ENCODE measurements around the gene CSF3. TPM values are rescaled to one million over a fixed set of nuclear protein-coding genes. Genes with fewer than 3 reads are reported as not detected.

Gene CSF3
- total RNA-seq, 1 donor from 2014 or later = not detected

DNA sequence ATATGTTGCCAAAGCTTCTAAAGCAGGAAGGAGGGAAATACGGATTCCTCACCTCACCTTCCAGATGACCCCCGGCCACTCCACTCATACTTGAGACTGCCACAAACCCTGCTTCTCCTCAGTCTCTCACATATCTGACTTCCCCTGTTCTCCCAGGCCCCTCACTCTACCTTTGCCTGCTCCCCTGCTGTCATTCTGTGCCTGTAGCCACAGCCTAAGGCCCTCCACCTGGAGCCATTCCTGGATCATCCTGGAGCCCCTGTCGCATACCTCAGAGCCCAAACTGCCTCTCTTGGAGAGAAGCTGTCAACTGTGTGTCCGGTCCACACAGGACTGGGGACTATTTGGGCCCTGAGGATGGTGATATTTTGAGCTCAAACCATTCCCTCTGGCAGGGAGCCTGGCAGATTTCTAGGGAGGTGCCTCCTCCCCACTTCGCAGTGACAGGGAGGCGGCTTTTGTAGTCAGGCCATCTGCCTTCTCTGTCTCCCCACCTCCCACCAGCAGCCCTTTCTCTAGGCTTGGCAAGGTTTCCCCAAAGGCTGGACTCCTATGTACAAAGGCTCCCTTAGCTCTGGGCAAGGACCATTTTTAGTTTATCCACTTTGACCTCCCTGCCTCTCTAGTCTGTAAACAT lies 41.3 kb downstream of the CSF3 start:
- FAIRE-seq (no peak), DNase-seq (ENCODE audit: low read depth) (no peak)
- peaks cover 2% of the 10 kb centered on the region for H3K4me1 Mint-ChIP-seq (ENCODE audit: low read depth, unreplicated experiment)
- peaks cover 3% of the 10 kb centered on the region for H3K9me3 Mint-ChIP-seq (ENCODE audit: unreplicated experiment)
- Histone ChIP-seq H2AFZ (ENCODE audit: low read depth, low read length) (no peak overlapping the region), H3K9me3 (ENCODE audit: insufficient read depth, low read depth, low read length) (no peaks in the 10 kb centered on the region), H3K4me1 (ENCODE audit: insufficient read depth, low read length) (peaks cover 9% of the 10 kb centered on the region), H4K20me1 (ENCODE audit: insufficient read depth, low read length) (no peaks in the 10 kb centered on the region), H3K79me2 (ENCODE audit: insufficient read depth, low read length) (peaks cover 10% of the 10 kb centered on the region), H3K9ac (ENCODE audit: low read length) (no peak overlapping the region), H3K27ac (ENCODE audit: low read depth, low read length) (no peak overlapping the region), H3K4me3 (ENCODE audit: insufficient read depth, low read depth, low read length) (no peak overlapping the region), H3K27me3 (ENCODE audit: insufficient read depth, low read length) (peaks cover 4% of the 10 kb centered on the region), H3K36me3 (ENCODE audit: insufficient read depth, low read length) (peaks cover 6% of the 10 kb centered on the region), H3K4me2 (ENCODE audit: low read length) (no peak overlapping the region)
- no peak for TF ChIP-seq EZH2 (IDR thresholded peaks at IDR 0.05; ENCODE audit: insufficient read depth, low read length)
- TF ChIP-seq, protein P1, sequence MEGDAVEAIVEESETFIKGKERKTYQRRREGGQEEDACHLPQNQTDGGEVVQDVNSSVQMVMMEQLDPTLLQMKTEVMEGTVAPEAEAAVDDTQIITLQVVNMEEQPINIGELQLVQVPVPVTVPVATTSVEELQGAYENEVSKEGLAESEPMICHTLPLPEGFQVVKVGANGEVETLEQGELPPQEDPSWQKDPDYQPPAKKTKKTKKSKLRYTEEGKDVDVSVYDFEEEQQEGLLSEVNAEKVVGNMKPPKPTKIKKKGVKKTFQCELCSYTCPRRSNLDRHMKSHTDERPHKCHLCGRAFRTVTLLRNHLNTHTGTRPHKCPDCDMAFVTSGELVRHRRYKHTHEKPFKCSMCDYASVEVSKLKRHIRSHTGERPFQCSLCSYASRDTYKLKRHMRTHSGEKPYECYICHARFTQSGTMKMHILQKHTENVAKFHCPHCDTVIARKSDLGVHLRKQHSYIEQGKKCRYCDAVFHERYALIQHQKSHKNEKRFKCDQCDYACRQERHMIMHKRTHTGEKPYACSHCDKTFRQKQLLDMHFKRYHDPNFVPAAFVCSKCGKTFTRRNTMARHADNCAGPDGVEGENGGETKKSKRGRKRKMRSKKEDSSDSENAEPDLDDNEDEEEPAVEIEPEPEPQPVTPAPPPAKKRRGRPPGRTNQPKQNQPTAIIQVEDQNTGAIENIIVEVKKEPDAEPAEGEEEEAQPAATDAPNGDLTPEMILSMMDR (IDR thresholded peaks at IDR 0.05; ENCODE audit: insufficient read depth, low read depth, low read length) = no peak
- no peak overlapping the region for H3K4me3 Mint-ChIP-seq (ENCODE audit: unreplicated experiment)
- peak overlapping the region; percentile 86 for H3K27ac Mint-ChIP-seq (ENCODE audit: unreplicated experiment)
- peaks cover 6% of the 10 kb centered on the region for H3K36me3 Mint-ChIP-seq (ENCODE audit: low read depth, unreplicated experiment)
- H3K27me3 Mint-ChIP-seq (ENCODE audit: low read depth, unreplicated experiment) = peaks cover 19% of the 10 kb centered on the region

GRCh38 chr17:40058186-40058784 lies 43.0 kb downstream of the CSF3 start:
- peak overlapping the region; percentile 37 for H2AFZ ChIP-seq (ENCODE audit: low read depth, low read length)
- no peak overlapping the region for H3K27ac ChIP-seq (ENCODE audit: low read depth, low read length)
- Mint-ChIP-seq H3K9me3 (ENCODE audit: unreplicated experiment) (peaks cover 3% of the 10 kb centered on the region), H3K4me3 (ENCODE audit: unreplicated experiment) (no peak overlapping the region), H3K27ac (ENCODE audit: unreplicated experiment) (peak overlapping the region; percentile 62), H3K4me1 (ENCODE audit: low read depth, unreplicated experiment) (peaks cover 2% of the 10 kb centered on the region), H3K36me3 (ENCODE audit: low read depth, unreplicated experiment) (peaks cover 2% of the 10 kb centered on the region), H3K27me3 (ENCODE audit: low read depth, unreplicated experiment) (peaks cover 24% of the 10 kb centered on the region)
- peaks cover 7% of the 10 kb centered on the region for H3K27me3 ChIP-seq (ENCODE audit: insufficient read depth, low read length)
- no peaks in the 10 kb centered on the region for H3K9me3 ChIP-seq (ENCODE audit: insufficient read depth, low read depth, low read length)
- FAIRE-seq (no peak), DNase-seq (ENCODE audit: low read depth) (no peak)
- H4K20me1 ChIP-seq (ENCODE audit: insufficient read depth, low read length) = no peaks in the 10 kb centered on the region
- no peaks in the 10 kb centered on the region for H3K36me3 ChIP-seq (ENCODE audit: insufficient read depth, low read length)
- peaks cover 7% of the 10 kb centered on the region for H3K79me2 ChIP-seq (ENCODE audit: insufficient read depth, low read length)
- TF ChIP-seq, protein P1 (IDR thresholded peaks at IDR 0.05; ENCODE audit: insufficient read depth, low read depth, low read length) = no peak
- TF ChIP-seq EZH2 (IDR thresholded peaks at IDR 0.05; ENCODE audit: insufficient read depth, low read length) = no peak
- no peak overlapping the region for H3K4me3 ChIP-seq (ENCODE audit: insufficient read depth, low read depth, low read length)
- no peak overlapping the region for H3K9ac ChIP-seq (ENCODE audit: low read length)
- no peak overlapping the region for H3K4me2 ChIP-seq (ENCODE audit: low read length)
- peaks cover 8% of the 10 kb centered on the region for H3K4me1 ChIP-seq (ENCODE audit: insufficient read depth, low read length)

DNA sequence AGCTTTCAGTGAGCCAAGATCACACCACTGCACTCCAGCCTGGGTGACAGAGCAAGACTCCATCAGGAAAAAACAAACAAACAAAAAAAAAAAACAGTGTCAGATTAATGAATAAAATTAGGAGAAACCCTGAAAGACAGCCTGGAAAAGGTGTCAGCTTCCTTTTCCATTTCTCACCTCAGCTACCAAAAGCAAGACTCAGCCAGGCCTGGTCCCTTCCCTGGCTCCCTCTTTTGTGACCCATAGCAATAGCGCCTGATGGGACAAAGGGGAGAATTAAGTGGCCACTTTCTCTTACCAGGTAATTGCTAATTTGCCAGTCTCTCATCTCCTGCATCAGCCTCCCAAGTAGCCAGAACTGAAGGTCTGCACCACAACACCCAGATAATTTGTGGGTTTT lies 43.6 kb downstream of the CSF3 start:
- H4K20me1 ChIP-seq (ENCODE audit: insufficient read depth, low read length) = peaks cover 4% of the 10 kb centered on the region
- FAIRE-seq = no peak
- H3K9ac ChIP-seq (ENCODE audit: low read length) = no peak overlapping the region
- H3K36me3 Mint-ChIP-seq (ENCODE audit: low read depth, unreplicated experiment) = peaks cover 2% of the 10 kb centered on the region
- H3K36me3 ChIP-seq (ENCODE audit: insufficient read depth, low read length) = no peaks in the 10 kb centered on the region
- H3K4me2 ChIP-seq (ENCODE audit: low read length) = no peak overlapping the region
- peaks cover 3% of the 10 kb centered on the region for H3K9me3 Mint-ChIP-seq (ENCODE audit: unreplicated experiment)
- no peak overlapping the region for H3K27ac ChIP-seq (ENCODE audit: low read depth, low read length)
- no peak overlapping the region for H3K27ac Mint-ChIP-seq (ENCODE audit: unreplicated experiment)
- peaks cover 3% of the 10 kb centered on the region for H3K4me1 Mint-ChIP-seq (ENCODE audit: low read depth, unreplicated experiment)
- TF ChIP-seq EZH2 (IDR thresholded peaks at IDR 0.05; ENCODE audit: insufficient read depth, low read length) = no peak
- TF ChIP-seq, protein P1 (IDR thresholded peaks at IDR 0.05; ENCODE audit: insufficient read depth, low read depth, low read length) = no peak
- no peak overlapping the region for H3K4me3 ChIP-seq (ENCODE audit: insufficient read depth, low read depth, low read length)
- H3K4me3 Mint-ChIP-seq (ENCODE audit: unreplicated experiment) = no peak overlapping the region
- H3K9me3 ChIP-seq (ENCODE audit: insufficient read depth, low read depth, low read length) = no peaks in the 10 kb centered on the region
- no peak for DNase-seq (ENCODE audit: low read depth)
- peaks cover 7% of the 10 kb centered on the region for H3K27me3 ChIP-seq (ENCODE audit: insufficient read depth, low read length)
- peaks cover 9% of the 10 kb centered on the region for H3K4me1 ChIP-seq (ENCODE audit: insufficient read depth, low read length)
- no peak overlapping the region for H2AFZ ChIP-seq (ENCODE audit: low read depth, low read length)
- H3K79me2 ChIP-seq (ENCODE audit: insufficient read depth, low read length) = peaks cover 7% of the 10 kb centered on the region
- H3K27me3 Mint-ChIP-seq (ENCODE audit: low read depth, unreplicated experiment) = peaks cover 24% of the 10 kb centered on the region

Data from astrocyte (in vitro differentiated cells and primary cell).